ENCODE measurements around the gene KLHL14. TPM values are rescaled to one million over a fixed set of nuclear protein-coding genes. Genes with fewer than 3 reads are reported as not detected.
A peak's percentile ranks its signal among the peaks of the same experiment; 100 is the strongest.

The KLHL14 gene
- total and polyA plus RNA-seq, 2 of the 13 experiments (the other 11 are each of a cell fraction or from before 2014, with no cell fraction given): 16.0 to 41.8 TPM

GRCh38 chr18:32804134-32804888 lies 31.5 kb upstream of the KLHL14 start (continued):
- TF ChIP-seq AKNA (CRISPR knock-in tag; IDR thresholded peaks at IDR 0.05; ENCODE audit: borderline replicate concordance) (no peak), ZNF572 (CRISPR knock-in tag; IDR thresholded peaks at IDR 0.05) (no peak), SOX13 (IDR thresholded peaks at IDR 0.05) (peak; percentile 98), SOX13 (CRISPR knock-in tag; conservative IDR thresholded peaks at IDR 0.05 in 1 of 2, IDR thresholded peaks at IDR 0.05 in 1 of 2) (peak in 1 of 2 experiments; percentile 98; a peak in 2 of 4 replicates), ZMYM2 (CRISPR knock-in tag; IDR thresholded peaks at IDR 0.05) (peak; percentile 68; the same call in 1 of the 2 replicates), ASH2L (IDR thresholded peaks at IDR 0.05; ENCODE audit: insufficient read length, low read depth, low read length) (peak; percentile 86), SNAPC4 (CRISPR knock-in tag; IDR thresholded peaks at IDR 0.05) (no peak), SP140L (CRISPR knock-in tag; IDR thresholded peaks at IDR 0.05; ENCODE audit: borderline replicate concordance) (no peak), BRF2 (CRISPR knock-in tag; IDR thresholded peaks at IDR 0.05) (no peak), FOSL2 (CRISPR knock-in tag; IDR thresholded peaks at IDR 0.05) (peak; percentile 78), GABPB1 (CRISPR knock-in tag; IDR thresholded peaks at IDR 0.05) (peak; percentile 16; the same call in 1 of the 2 replicates), ZNF75D (CRISPR knock-in tag; IDR thresholded peaks at IDR 0.05; ENCODE audit: borderline replicate concordance) (no peak), CEBPG (CRISPR knock-in tag; IDR thresholded peaks at IDR 0.05) (peak; percentile 76), ZNF549 (CRISPR knock-in tag; IDR thresholded peaks at IDR 0.05) (no peak), MAF1 (CRISPR knock-in tag; IDR thresholded peaks at IDR 0.05; ENCODE audit: borderline replicate concordance) (no peak), NFRKB (IDR thresholded peaks at IDR 0.05) (no peak), MIER2 (CRISPR knock-in tag; IDR thresholded peaks at IDR 0.05) (peak; percentile 56; the same call in 1 of the 2 replicates), MLX (CRISPR knock-in tag; IDR thresholded peaks at IDR 0.05) (0 out of 2 replicates have a peak, but pooled peaks have one; percentile 56)

Measured in HepG2 (cell line).